Testis (tissue), 2 donors: Measurements from ENCODE around the gene ZG16B.
A peak's percentile ranks its signal among the peaks of the same experiment; 100 is the strongest.

ENCODE experiments used
- CTCF ChIP-seq, 3 experiments: fragments of 450-650 bp in 2 of 3; fragments of 200-600 bp in 1 of 3; sonication (generic) in 1 of 3; IDR thresholded peaks; one replicate each; pipeline ENCODE4 v1.5.1; 2016 to 2019; ENCODE audit warnings: antibody characterized with exemption in 3 of 3, mild to moderate bottlenecking in 2 of 3, moderate library complexity in 1 of 3
- POLR2A ChIP-seq: fragments of 450-650 bp; IDR thresholded peaks from one replicate; pipeline ENCODE4 v1.6.1; 2017; ENCODE audit warnings: antibody characterized with exemption, mild to moderate bottlenecking, moderate library complexity

DNA sequence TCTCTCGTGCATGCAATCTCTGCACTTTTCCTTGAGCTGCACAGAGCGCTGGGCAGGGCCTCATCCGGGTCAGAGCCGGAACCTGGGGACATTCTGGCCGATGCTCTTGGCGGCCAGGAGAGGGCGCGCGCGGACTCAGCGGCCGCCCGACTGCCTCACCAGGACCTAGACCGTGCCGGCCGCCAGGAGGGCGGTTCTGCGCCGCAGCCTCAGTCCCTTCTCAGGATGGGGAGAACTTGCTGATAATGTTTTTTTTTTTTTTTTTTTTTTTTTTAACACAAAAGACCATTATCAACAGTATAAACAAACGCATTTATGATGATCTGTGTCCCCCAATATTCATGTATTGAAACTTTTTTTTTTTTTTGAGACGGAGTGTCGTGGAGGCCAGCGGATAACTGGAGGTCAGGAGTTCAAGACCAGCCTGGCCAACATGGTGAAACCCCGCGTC lies 44.8 kb downstream of the ZG16B start:
- peak; percentile 89 to 95 (median 90) for TF ChIP-seq CTCF (IDR thresholded peaks at IDR 0.05)
- no peak for TF ChIP-seq POLR2A
